ENCODE measurements around the gene UBXN7.
"Not testable (repeated sequence)": the region's sequence is repeated elsewhere in the genome, so short reads cannot be mapped to it uniquely, and the experiment has no call there.

UBXN7 gene

GRCh38 chr3:196351541-196351940 is 80.7 kb downstream of the UBXN7 start:
- DNase-seq: no peak

GRCh38 chr3:196350067-196350466 is 82.2 kb downstream of the UBXN7 start:
- DNase-seq: no peak

- DNase-seq: no peak
Observed at GRCh38 chr3:196348698-196349097, 83.5 kb downstream of the UBXN7 start.

GRCh38 chr3:196344663-196345062 is 87.6 kb downstream of the UBXN7 start:
- DNase-seq: no peak

GRCh38 chr3:196343917-196344316 is 88.3 kb downstream of the UBXN7 start:
- not testable (repeated sequence) for DNase-seq

- peak; percentile 32 for DNase-seq
Observed at GRCh38 chr3:196341137-196341536, 91.1 kb downstream of the UBXN7 start.

GRCh38 chr3:196340466-196340865 is 91.8 kb downstream of the UBXN7 start:
- no peak for DNase-seq

- DNase-seq: peak; percentile 25
Observed at GRCh38 chr3:196339493-196340254, 92.6 kb downstream of the UBXN7 start.

- no peak for DNase-seq
Observed at GRCh38 chr3:196339044-196339443, 93.2 kb downstream of the UBXN7 start.

GRCh38 chr3:196336319-196337145 is 95.7 kb downstream of the UBXN7 start:
- DNase-seq: peak; percentile 8

- no peak for DNase-seq
Observed at GRCh38 chr3:196335503-196335948, 96.7 kb downstream of the UBXN7 start.

GRCh38 chr3:196334982-196335381 is 97.2 kb downstream of the UBXN7 start:
- no peak for DNase-seq

GRCh38 chr3:196332168-196332567 is 100.1 kb downstream of the UBXN7 start:
- DNase-seq: no peak

GRCh38 chr3:196327405-196327804 is 104.8 kb downstream of the UBXN7 start:
- DNase-seq: no peak

GRCh38 chr3:196326936-196327335 is 105.3 kb downstream of the UBXN7 start:
- DNase-seq: no peak

- DNase-seq: peak; percentile 36
Observed at GRCh38 chr3:196323691-196324090, 108.5 kb downstream of the UBXN7 start.

- DNase-seq: no peak
Observed at GRCh38 chr3:196323016-196323415, 109.2 kb downstream of the UBXN7 start.

GRCh38 chr3:196321162-196321561 is 111.1 kb downstream of the UBXN7 start:
- no peak for DNase-seq

- no peak for DNase-seq
Observed at GRCh38 chr3:196320137-196320536, 112.1 kb downstream of the UBXN7 start.

GRCh38 chr3:196317687-196318467 is 114.3 kb downstream of the UBXN7 start, which contains the start of gene DYNLT2B:
Gene DYNLT2B (minus strand): TSS chr3:196318240. CDS start chr3:196318152, 88 bp downstream.
- peak; percentile 86 for DNase-seq

- not testable (repeated sequence) for DNase-seq
Observed at GRCh38 chr3:196316799-196317686, 115.2 kb downstream of the UBXN7 start.

- DNase-seq: no peak
Observed at GRCh38 chr3:196315821-196316220, 116.4 kb downstream of the UBXN7 start.
